GM12878 (cell line): ENCODE data around the gene IPMK. TPM values are rescaled to one million over a fixed set of nuclear protein-coding genes. Genes with fewer than 3 reads are reported as not detected.

Source experiments
- ATAC-seq: fragments of 200-7000 bp; cut with Tn5 transposase; 3 replicates; pipeline ENCODE4 v1.9.1; 2020; ENCODE audit warnings: mild to moderate bottlenecking, moderate library complexity
- BruUV-seq: library from RNA; stranded (reverse); fragments of 400-500 nt; replicated peaks from 2 replicates; lab custom pipeline; 2021; lab: Mats Ljungman, UMichigan
- CTCF ChIA-PET: fragments of 300-600 bp; sonication (Branson Sonifier 250); formaldehyde crosslinking; extraction: SDS; loops from one replicate; lab custom pipeline; 2021; ENCODE audit warnings: inconsistent platforms; lab: Yijun Ruan, JAX
- POLR2A ChIA-PET: fragments of 350-600 bp; formaldehyde crosslinking; extraction: SDS; loops from one replicate; lab custom pipeline; 2021; ENCODE audit warnings: inconsistent platforms; lab: Charles Lee
- RAD21 ChIA-PET: fragments of 300-600 bp; sonication (Branson Sonifier 250); formaldehyde crosslinking; loops from one replicate; lab custom pipeline; 2023; ENCODE audit warnings: antibody characterized with exemption; ENCODE audit not compliant: unreplicated experiment; lab: Charles Lee
- SMC1A ChIA-PET: fragments of 300-600 bp; sonication (Branson Sonifier 250); formaldehyde crosslinking; loops from one replicate; lab custom pipeline; 2023; ENCODE audit not compliant: unreplicated experiment, uncharacterized antibody; lab: Charles Lee
- DNase-seq: peaks from one replicate; pipeline ENCODE4 v3.0.0-alpha.2; 2011; ENCODE audit warnings: low read depth, low spot score
- FAIRE-seq: peaks from 3 replicates; lab custom pipeline; 2011; peaks lifted over from hg19 to GRCh38; lab: Jason Lieb, UNC
- H2AFZ ChIP-seq: 2 replicates; pipeline ENCODE4 v1.6.0; 2011; ENCODE audit warnings: low read depth, low read length, control low read depth; ENCODE audit not compliant: control insufficient read depth
- H3K27ac ChIP-seq: 2 replicates; pipeline ENCODE4 v1.5.1; 2011; ENCODE audit warnings: control low read depth; ENCODE audit not compliant: control insufficient read depth, insufficient read depth
- H3K27me3 ChIP-seq, 2 experiments: replicated peaks in 1 of 2; 2 replicates each; pipeline versions ENCODE4 v1.6.0 to v1.6.1; 2011; ENCODE audit warnings: low read length in 1 of 2; ENCODE audit not compliant: control insufficient read depth in 2 of 2, insufficient read depth in 2 of 2
- H3K36me3 ChIP-seq, 2 experiments: 2 replicates each; pipeline ENCODE4 v1.5.1; 2011; ENCODE audit warnings: low read length in 1 of 2; ENCODE audit not compliant: control insufficient read depth in 2 of 2, insufficient read depth in 2 of 2
- H3K4me1 ChIP-seq: 2 replicates; pipeline ENCODE4 v1.6.1; 2011; ENCODE audit warnings: mild to moderate bottlenecking, low read length, moderate library complexity, mixed read lengths; ENCODE audit not compliant: control insufficient read depth, insufficient read depth
- H3K4me2 ChIP-seq: 2 replicates; pipeline ENCODE4 v1.6.0; 2011; ENCODE audit warnings: control low read depth; ENCODE audit not compliant: control insufficient read depth, insufficient read depth
- H3K4me3 ChIP-seq: fragments of 200-600 bp; sonication (generic); 2 replicates; pipeline ENCODE4 v1.5.1; 2016
- H3K79me2 ChIP-seq: 2 replicates; pipeline ENCODE4 v1.6.0; 2011; ENCODE audit warnings: low read length; ENCODE audit not compliant: control insufficient read depth, insufficient read depth
- H3K9ac ChIP-seq: 2 replicates; pipeline ENCODE4 v1.8.0; 2011; ENCODE audit warnings: low read length, control low read depth, mixed read lengths; ENCODE audit not compliant: control insufficient read depth, insufficient read depth
- H3K9me3 ChIP-seq: replicated peaks from 3 replicates; pipeline ENCODE4 v1.5.1; 2011; ENCODE audit warnings: mild to moderate bottlenecking, low read length; ENCODE audit not compliant: control insufficient read depth, insufficient read depth
- H4K20me1 ChIP-seq: 2 replicates; pipeline ENCODE4 v1.6.0; 2011; ENCODE audit not compliant: control insufficient read depth, insufficient read depth
- BACH1 ChIP-seq: fragments of 450-650 bp; IDR thresholded peaks from 2 replicates; pipeline ENCODE4 v1.6.1; 2017; ENCODE audit warnings: mild to moderate bottlenecking, borderline replicate concordance
- CHD2 ChIP-seq: IDR thresholded peaks from 2 replicates; pipeline ENCODE4 v1.6.1; 2011; ENCODE audit warnings: low read depth, low read length, improper control_type of control experiment, borderline replicate concordance
- FOXK2 ChIP-seq: fragments of 450-650 bp; IDR thresholded peaks from 2 replicates; pipeline ENCODE4 v1.6.1; 2017; ENCODE audit warnings: mild to moderate bottlenecking, moderate library complexity
- GABPA ChIP-seq: IDR thresholded peaks from 2 replicates; pipeline ENCODE4 v1.6.1; 2014; ENCODE audit warnings: antibody characterized with exemption, low read depth, mild to moderate bottlenecking, inconsistent platforms
- MAX ChIP-seq: IDR thresholded peaks from 2 replicates; pipeline ENCODE4 v1.6.1; 2012; ENCODE audit warnings: low read depth, low read length, improper control_type of control experiment
- MEF2A ChIP-seq: IDR thresholded peaks from 2 replicates; pipeline ENCODE4 v1.6.1; 2011; ENCODE audit warnings: low read depth, mild to moderate bottlenecking, low read length, moderate library complexity; ENCODE audit not compliant: insufficient read depth
- MTA2 ChIP-seq: fragments of 450-650 bp; IDR thresholded peaks from 2 replicates; pipeline ENCODE4 v1.6.1; 2016; ENCODE audit warnings: low read depth, mild to moderate bottlenecking, moderate library complexity
- NKRF ChIP-seq: fragments of 450-650 bp; conservative IDR thresholded peaks from 2 replicates; pipeline ENCODE4 v1.6.1; 2017; ENCODE audit warnings: mild to moderate bottlenecking, moderate library complexity
- POLR2AphosphoS2 ChIP-seq: IDR thresholded peaks from 2 replicates; pipeline ENCODE4 v1.6.1; 2011; ENCODE audit warnings: low read depth, mild to moderate bottlenecking, low read length, improper control_type of control experiment, moderate library complexity
- SIN3A ChIP-seq: IDR thresholded peaks from 2 replicates; pipeline ENCODE4 v1.6.1; 2012; ENCODE audit warnings: low read depth, low read length, improper control_type of control experiment
- SREBF2 ChIP-seq: IDR thresholded peaks from 2 replicates; pipeline ENCODE4 v1.6.1; 2012; ENCODE audit warnings: mild to moderate bottlenecking, low read length
- STAT3 ChIP-seq: IDR thresholded peaks from 2 replicates; pipeline ENCODE4 v1.6.1; 2011; ENCODE audit warnings: low read depth, low read length, improper control_type of control experiment
- WGBS: methylation state at CpG from one replicate; pipeline ENCODE4 v1.1.6; 2016; ENCODE audit warnings: low lambda C conversion rate; ENCODE audit not compliant: insufficient replicate concordance, insufficient coverage; ENCODE audit errors: missing lambda C conversion rate; 5-methylcytosine and 5-hydroxymethylcytosine counted together
- in situ Hi-C: fragments of 300-500 bp; cut with MboI; formaldehyde crosslinking; loops from 9 replicates; pipeline ENCODE4 v1.14.3; 2018; ENCODE audit warnings: mixed read lengths
- intact Hi-C: fragments of 100-400 bp; cut with micrococcal nuclease; formaldehyde crosslinking; loops from one replicate; pipeline ENCODE4 v1.14.2; 2022; ENCODE audit not compliant: unreplicated experiment
- polyA plus RNA-seq, 11 experiments: library from polyadenylated mRNA; depleted of rRNA in 4 of 11; unstranded in 6 of 11; stranded (reverse) in 5 of 11; fragments of >200 nt; fragmentation: Nextera tagmentation in 4 of 11; fragmentation: Illumina TruSeq in 1 of 11; extraction: Ambion mirVana in 4 of 11; extraction: Trizol in 1 of 11; gene quantifications; 1 replicate in 1 of 11; 2 replicates in 10 of 11; pipeline versions ENCODE4 v1.2.1 to v1.2.3, GENCODE V29; 2011 to 2016; ENCODE audit warnings: inconsistent platforms in 2 of 11, missing spikeins in 2 of 11, low read depth in 1 of 11
- total RNA-seq, 4 experiments: library from RNA; depleted of rRNA in 3 of 4; stranded (reverse); fragments of >200 nt in 3 of 4; fragmentation: Illumina TruSeq in 1 of 4; extraction: Trizol in 1 of 4; gene quantifications; 2 replicates each; pipeline versions ENCODE4 v1.2.1 to v1.2.3, GENCODE V29; 2013 to 2021

The IPMK gene
- total and polyA plus RNA-seq, 10 of the 15 experiments (the other 5 are each of a cell fraction or from before 2014, with no cell fraction given), result 0.84 to 7.5 (median 3.6) TPM

- Histone ChIP-seq H3K9me3 (no peaks in the 10 kb centered on the region), H3K27ac (no peak overlapping the region), H3K4me1 (no peaks in the 10 kb centered on the region), H2AFZ (no peak overlapping the region), H3K36me3 (no peaks in the 10 kb centered on the region), H4K20me1 (no peaks in the 10 kb centered on the region), H3K27me3 (no peaks in the 10 kb centered on the region), H3K4me2 (no peak overlapping the region), H3K4me3 (no peak overlapping the region), H3K79me2 (no peaks in the 10 kb centered on the region), H3K9ac (no peak overlapping the region)
- ChIA-PET CTCF (interaction anchor here (0.9 to 2.9 kb wide), 2 partner anchors 27 to 141 kb away, joined by 3 to 13 read pairs; no protein-coding TSS in a partner anchor), SMC1A (no interaction called here), POLR2A (no interaction called here), RAD21 (interaction anchor here (1.7 kb wide), 1 partner anchor 141 kb away, joined by 4 read pairs; no protein-coding TSS in a partner anchor)
- in situ Hi-C loops (no loop called here), intact Hi-C loops (loop anchor here (5.0 to 10.0 kb wide), 2 partner anchors 565 to 813 kb away; no protein-coding TSS in a partner anchor)
- TF ChIP-seq BACH1 (no peak), FOXK2 (no peak), STAT3 (no peak), MEF2A (no peak), MAX (no peak), MTA2 (no peak), GABPA (no peak), CHD2 (no peak), SREBF2 (no peak), SIN3A (no peak), POLR2AphosphoS2 (no peak), NKRF (no peak)
- BruUV-seq, result no TSS peak
- ATAC-seq, result no peak
- no peak for DNase-seq
- whole genome bisulfite sequencing, result 0% methylated on average over 1 of the region's 1 CpG
- FAIRE-seq, result no peak
Observed at GRCh38 chr10:58150290-58150689, 117.4 kb downstream of the IPMK start.
